HEK293 (cell line): ENCODE data around the gene EPHA6.

ENCODE experiments used
- CTCF ChIA-PET: fragments of 350-600 bp; formaldehyde crosslinking; extraction: SDS; loops from one replicate; lab custom pipeline; 2021; ENCODE audit warnings: antibody characterized with exemption; lab: Yijun Ruan, JAX
- POLR2A ChIA-PET: fragments of 300-600 bp; formaldehyde crosslinking; extraction: SDS; loops from one replicate; lab custom pipeline; 2020; ENCODE audit warnings: antibody characterized with exemption, inconsistent platforms; lab: Yijun Ruan, JAX
- H3K27ac ChIP-seq: fragments of 200-500 bp; sonication (Bioruptor generic); 2 replicates; pipeline ENCODE4 v1.5.1; 2014; ENCODE audit warnings: low read depth, low read length, control low read depth, inconsistent platforms; ENCODE audit errors: extremely low read depth
- H3K36me3 ChIP-seq, 2 experiments: fragments of 200-500 bp in 1 of 2; sonication (Bioruptor generic) in 1 of 2; 1 replicate in 1 of 2; 2 replicates in 1 of 2; pipeline ENCODE4 v1.5.1; 2014 to 2017; ENCODE audit warnings: inconsistent platforms in 2 of 2, low read length in 2 of 2; ENCODE audit not compliant: control insufficient read depth in 2 of 2, insufficient read depth in 1 of 2
- H3K4me1 ChIP-seq: fragments of 200-500 bp; sonication (Bioruptor generic); 2 replicates; pipeline ENCODE4 v1.5.1; 2014; ENCODE audit warnings: mild to moderate bottlenecking, low read length, inconsistent platforms; ENCODE audit not compliant: control insufficient read depth, insufficient read depth
- H3K4me3 ChIP-seq: 2 replicates; pipeline ENCODE4 v1.5.1; 2011; ENCODE audit warnings: low read depth, mild to moderate bottlenecking, control low read depth, low read length, moderate library complexity
- H3K9me3 ChIP-seq: fragments of 200-500 bp; sonication (Bioruptor generic); 2 replicates; pipeline ENCODE4 v1.5.1; 2014; ENCODE audit warnings: low read depth, low read length, inconsistent platforms; ENCODE audit not compliant: control insufficient read depth, insufficient read depth
- HIC1 ChIP-seq: fragments of 450-650 bp; formaldehyde crosslinking; IDR thresholded peaks from 2 replicates; pipeline ENCODE4 v1.5.1; 2016; ENCODE audit warnings: missing biosample characterization, missing genetic modification characterization
- INSM2 ChIP-seq: fragments of 450-650 bp; formaldehyde crosslinking; IDR thresholded peaks from 2 replicates; pipeline ENCODE4 v1.5.1; 2016; ENCODE audit warnings: missing biosample characterization, missing genetic modification characterization
- MEIS1 ChIP-seq: sonication (generic); formaldehyde crosslinking; IDR thresholded peaks from 2 replicates; pipeline ENCODE4 v1.8.1; 2022; ENCODE audit warnings: missing genetic modification reagents, mild to moderate bottlenecking, borderline replicate concordance
- REST ChIP-seq: fragments of 450-650 bp; formaldehyde crosslinking; IDR thresholded peaks from 2 replicates; pipeline ENCODE4 v1.5.1; 2016; ENCODE audit warnings: missing biosample characterization, missing genetic modification characterization
- TSHZ1 ChIP-seq: fragments of 450-650 bp; formaldehyde crosslinking; IDR thresholded peaks from 2 replicates; pipeline ENCODE4 v1.5.1; 2016; ENCODE audit warnings: missing biosample characterization, missing genetic modification characterization, borderline replicate concordance
- YY1 ChIP-seq: fragments of 450-650 bp; formaldehyde crosslinking; IDR thresholded peaks from 2 replicates; pipeline ENCODE4 v1.5.1; 2018; ENCODE audit warnings: missing biosample characterization, missing genetic modification characterization
- ZBTB17 ChIP-seq: fragments of 450-650 bp; formaldehyde crosslinking; IDR thresholded peaks from 2 replicates; pipeline ENCODE4 v1.5.1; 2016; ENCODE audit warnings: missing biosample characterization, missing genetic modification characterization
- ZNF138 ChIP-seq: fragments of 450-650 bp; formaldehyde crosslinking; IDR thresholded peaks from 2 replicates; pipeline ENCODE4 v1.5.1; 2016; ENCODE audit warnings: missing biosample characterization, missing genetic modification characterization, borderline replicate concordance
- ZNF423 ChIP-seq: fragments of 450-650 bp; formaldehyde crosslinking; IDR thresholded peaks from 2 replicates; pipeline ENCODE4 v1.5.1; 2016; ENCODE audit warnings: missing biosample characterization, missing genetic modification characterization
- ZNF488 ChIP-seq: fragments of 450-650 bp; formaldehyde crosslinking; IDR thresholded peaks from 2 replicates; pipeline ENCODE4 v1.5.1; 2016; ENCODE audit warnings: missing biosample characterization, missing genetic modification characterization

The EPHA6 gene

GRCh38 chr3:97125902-97126499 is 311.6 kb downstream of the EPHA6 start:
- TF ChIP-seq ZBTB17 (no peak), ZNF423 (tag by site-specific recombination) (no peak), INSM2 (no peak), REST (no peak), YY1 (tag by site-specific recombination) (no peak), TSHZ1 (tag by site-specific recombination) (no peak), ZNF488 (no peak), HIC1 (tag by site-specific recombination) (no peak)
- POLR2A ChIA-PET: no interaction called here
- no peaks in the 10 kb centered on the region for H3K9me3 ChIP-seq
- CTCF ChIA-PET: no interaction called here
- H3K4me3 ChIP-seq: no peak overlapping the region
- H3K4me1 ChIP-seq: no peaks in the 10 kb centered on the region
- H3K27ac ChIP-seq: no peak overlapping the region
- no peaks in the 10 kb centered on the region for H3K36me3 ChIP-seq

GRCh38 chr3:97131476-97131875 is 317.1 kb downstream of the EPHA6 start:
- CTCF ChIA-PET: no interaction called here
- Histone ChIP-seq H3K4me3 (no peak overlapping the region), H3K9me3 (no peaks in the 10 kb centered on the region), H3K36me3 (no peaks in the 10 kb centered on the region), H3K4me1 (no peaks in the 10 kb centered on the region), H3K27ac (no peak overlapping the region)
- TF ChIP-seq MEIS1 (CRISPR knock-in tag) (no peak), ZNF138 (tag by site-specific recombination) (no peak)
- POLR2A ChIA-PET: no interaction called here
